Muscle of arm (tissue), 14 donors: ENCODE results near the gene CDK5RAP2. TPM values are rescaled to one million over a fixed set of nuclear protein-coding genes. Genes with fewer than 3 reads are reported as not detected.
"Not testable (repeated sequence)": the region's sequence is repeated elsewhere in the genome, so short reads cannot be mapped to it uniquely, and the experiment has no call there.

Experiments
- DNase-seq: peaks from one replicate; pipeline ENCODE4 v3.0.0-alpha.2; 2013
- long read RNA-seq, 11 donors: transcript quantifications; one replicate each; lab custom pipeline, GENCODE V29; 2026
- polyA plus RNA-seq, 12 donors: library from polyadenylated mRNA; unstranded; fragments of 120-200 nt; gene quantifications; one replicate each; pipeline ENCODE4 v1.2.1, GENCODE V29; 2013; ENCODE audit not compliant: insufficient read length in 12 of 12

The CDK5RAP2 gene
- polyA plus RNA-seq = 10 to 100 TPM in 11 of 12 donors, not detected in 1; 29.7 to 60.3 (median 49.3) TPM
- long read RNA-seq, donor 1, partial matches to known transcripts = 12 of 17 reads
- long read RNA-seq, donor 1, other reads (novel, unspliced or antisense) = 0 of 17 reads
- long read RNA-seq, donor 2, partial matches to known transcripts = 6 of 8 reads
- long read RNA-seq, donor 2, other reads (novel, unspliced or antisense) = 0 of 8 reads
- long read RNA-seq, donor 3, partial matches to known transcripts = 0 of 3 reads
- long read RNA-seq, donor 3, other reads (novel, unspliced or antisense) = 0 of 3 reads
- long read RNA-seq, donor 4, partial matches to known transcripts = 0 of 1 reads
- long read RNA-seq, donor 4, other reads (novel, unspliced or antisense) = 0 of 1 reads
- long read RNA-seq, donor 5 = 0 reads
- long read RNA-seq, donor 6, partial matches to known transcripts = 0 of 4 reads
- long read RNA-seq, donor 6, other reads (novel, unspliced or antisense) = 0 of 4 reads
- long read RNA-seq, donor 7, full-length matches to known transcripts = 2 of 2 reads
- long read RNA-seq, donor 7, partial matches to known transcripts = 0 of 2 reads
- long read RNA-seq, donor 7, other reads (novel, unspliced or antisense) = 0 of 2 reads
- long read RNA-seq, donor 8, partial matches to known transcripts = 14 of 16 reads
- long read RNA-seq, donor 8, other reads (novel, unspliced or antisense) = 0 of 16 reads
- long read RNA-seq, donor 9, partial matches to known transcripts = 0 of 2 reads
- long read RNA-seq, donor 9, other reads (novel, unspliced or antisense) = 0 of 2 reads
- long read RNA-seq, donor 10, full-length matches to known transcripts = 5 of 5 reads
- long read RNA-seq, donor 10, partial matches to known transcripts = 0 of 5 reads
- long read RNA-seq, donor 10, other reads (novel, unspliced or antisense) = 0 of 5 reads
- long read RNA-seq, donor 11, partial matches to known transcripts = 6 of 10 reads
- long read RNA-seq, donor 11, other reads (novel, unspliced or antisense) = 0 of 10 reads

- peak; percentile 96 for DNase-seq
These were observed at the start of gene CDK5RAP2 for GRCh38 chr9:120580051-120580896. Gene CDK5RAP2, minus strand, starts transcription at chr9:120580167. Its CDS starts 189 bp downstream, at chr9:120579978.

GRCh38 chr9:120628925-120629497 lies 49.0 kb upstream of the CDK5RAP2 start:
- not testable (repeated sequence) for DNase-seq

GRCh38 chr9:120628207-120628924 lies 48.4 kb upstream of the CDK5RAP2 start:
- DNase-seq = no peak

GRCh38 chr9:120627073-120627472 lies 47.1 kb upstream of the CDK5RAP2 start:
- no peak for DNase-seq

GRCh38 chr9:120626512-120626911 lies 46.5 kb upstream of the CDK5RAP2 start:
- DNase-seq = no peak

- no peak for DNase-seq
These were observed 45.3 kb upstream of the CDK5RAP2 start for GRCh38 chr9:120625222-120625621.

- no peak for DNase-seq
These were observed 42.8 kb upstream of the CDK5RAP2 start for GRCh38 chr9:120622790-120623189.

GRCh38 chr9:120621941-120622340 lies 42.0 kb upstream of the CDK5RAP2 start:
- no peak for DNase-seq

GRCh38 chr9:120619751-120620655 lies 40.0 kb upstream of the CDK5RAP2 start:
- DNase-seq = peak; percentile 67

GRCh38 chr9:120616966-120617935 lies 37.3 kb upstream of the CDK5RAP2 start:
- DNase-seq = no peak

GRCh38 chr9:120612218-120612617 lies 32.3 kb upstream of the CDK5RAP2 start:
- no peak for DNase-seq

GRCh38 chr9:120611690-120612068 lies 31.7 kb upstream of the CDK5RAP2 start:
- no peak for DNase-seq

GRCh38 chr9:120610975-120611689 lies 31.2 kb upstream of the CDK5RAP2 start:
- no peak for DNase-seq

GRCh38 chr9:120609636-120610035 lies 29.7 kb upstream of the CDK5RAP2 start:
- no peak for DNase-seq

- no peak for DNase-seq
These were observed 28.5 kb upstream of the CDK5RAP2 start for GRCh38 chr9:120608421-120608820.

GRCh38 chr9:120603591-120603990 lies 23.6 kb upstream of the CDK5RAP2 start:
- DNase-seq = no peak

GRCh38 chr9:120603010-120603409 lies 23.0 kb upstream of the CDK5RAP2 start:
- no peak for DNase-seq

- DNase-seq = no peak
These were observed 13.9 kb upstream of the CDK5RAP2 start for GRCh38 chr9:120593955-120594277.
